Pulmonary artery endothelial cell (primary cell): ENCODE results near the gene NISCH. TPM values are rescaled to one million over a fixed set of nuclear protein-coding genes. Genes with fewer than 3 reads are reported as not detected.
A peak's percentile ranks its signal among the peaks of the same experiment; 100 is the strongest.
"Not testable (repeated sequence)": the region's sequence is repeated elsewhere in the genome, so short reads cannot be mapped to it uniquely, and the experiment has no call there.

Experiments used
- DNase-seq: peaks from one replicate; pipeline ENCODE4 v3.0.0-alpha.2; 2011; ENCODE audit warnings: low read depth, low spot score
- total RNA-seq: library from RNA; depleted of rRNA; stranded (reverse); fragments of >200 nt; gene quantifications from 2 replicates; pipeline ENCODE4 v1.2.3, GENCODE V29; 2014

The NISCH gene
- total RNA-seq, 1 donor from 2014 or later, result 57.2 TPM

DNA sequence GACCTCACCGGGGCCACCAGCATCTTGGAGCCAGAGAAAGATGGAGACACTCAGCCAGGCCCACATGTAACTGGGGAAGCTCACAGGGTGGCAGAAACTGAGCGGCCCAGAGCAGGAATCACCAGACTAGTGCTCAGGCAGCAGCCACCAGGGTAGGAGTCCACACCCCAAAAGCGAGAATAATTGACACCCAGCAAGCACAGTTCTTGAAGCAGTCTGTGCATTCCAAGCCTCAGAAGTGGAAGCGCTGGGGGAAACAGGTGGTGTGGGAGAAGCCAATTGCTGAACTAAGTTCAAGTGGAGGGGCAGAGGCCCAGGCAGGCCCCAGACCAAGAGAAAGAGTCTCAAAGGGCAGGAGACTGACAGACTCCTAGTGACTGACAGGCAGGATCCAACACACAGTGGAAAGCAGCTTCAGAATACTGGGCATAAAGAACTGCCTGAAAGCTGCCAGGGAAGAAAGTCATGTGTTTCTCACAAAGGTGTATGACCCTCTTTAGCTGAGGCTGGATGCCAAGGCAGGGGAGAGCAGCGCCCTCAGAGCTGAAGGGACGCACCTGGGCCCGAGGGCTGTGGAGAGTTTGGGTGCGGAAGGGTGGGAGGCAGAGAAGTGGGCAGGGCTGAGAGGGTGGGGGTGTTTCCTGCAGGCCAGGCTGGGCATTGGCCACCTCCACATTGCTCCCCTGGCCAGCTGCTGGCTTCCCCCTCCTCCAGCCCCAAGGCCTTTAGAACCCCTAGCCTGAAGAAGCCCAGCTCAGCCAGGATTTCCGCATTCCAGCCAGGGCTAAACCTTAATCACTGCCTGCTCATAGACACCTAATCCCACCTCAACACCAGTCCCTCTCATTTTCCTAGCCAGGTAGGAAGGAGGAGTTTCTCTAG is 70.5 kb downstream of the NISCH start:
- DNase-seq, result no peak

DNA sequence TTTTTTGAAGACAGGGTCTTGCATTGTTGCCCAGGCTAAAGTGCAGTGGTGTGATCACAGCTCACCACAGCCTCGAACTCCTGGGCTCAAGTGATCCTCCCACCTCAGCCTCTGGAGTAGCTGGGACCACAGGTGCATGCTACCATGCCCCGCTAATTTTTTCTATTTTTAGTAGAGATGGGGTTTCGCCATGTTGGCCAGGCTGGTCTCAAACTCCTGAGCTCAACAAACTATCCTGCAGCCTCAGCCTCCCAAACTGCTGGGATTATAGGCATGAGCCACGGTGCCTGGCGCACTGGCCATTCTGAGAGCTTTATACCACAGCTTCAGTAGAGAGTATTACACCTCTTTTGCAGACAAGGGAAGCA is 71.3 kb downstream of the NISCH start:
- DNase-seq, result not testable (repeated sequence)

- DNase-seq, result no peak
Measured at GRCh38 chr3:52527039-52527731, 71.8 kb downstream of the NISCH start.

DNA sequence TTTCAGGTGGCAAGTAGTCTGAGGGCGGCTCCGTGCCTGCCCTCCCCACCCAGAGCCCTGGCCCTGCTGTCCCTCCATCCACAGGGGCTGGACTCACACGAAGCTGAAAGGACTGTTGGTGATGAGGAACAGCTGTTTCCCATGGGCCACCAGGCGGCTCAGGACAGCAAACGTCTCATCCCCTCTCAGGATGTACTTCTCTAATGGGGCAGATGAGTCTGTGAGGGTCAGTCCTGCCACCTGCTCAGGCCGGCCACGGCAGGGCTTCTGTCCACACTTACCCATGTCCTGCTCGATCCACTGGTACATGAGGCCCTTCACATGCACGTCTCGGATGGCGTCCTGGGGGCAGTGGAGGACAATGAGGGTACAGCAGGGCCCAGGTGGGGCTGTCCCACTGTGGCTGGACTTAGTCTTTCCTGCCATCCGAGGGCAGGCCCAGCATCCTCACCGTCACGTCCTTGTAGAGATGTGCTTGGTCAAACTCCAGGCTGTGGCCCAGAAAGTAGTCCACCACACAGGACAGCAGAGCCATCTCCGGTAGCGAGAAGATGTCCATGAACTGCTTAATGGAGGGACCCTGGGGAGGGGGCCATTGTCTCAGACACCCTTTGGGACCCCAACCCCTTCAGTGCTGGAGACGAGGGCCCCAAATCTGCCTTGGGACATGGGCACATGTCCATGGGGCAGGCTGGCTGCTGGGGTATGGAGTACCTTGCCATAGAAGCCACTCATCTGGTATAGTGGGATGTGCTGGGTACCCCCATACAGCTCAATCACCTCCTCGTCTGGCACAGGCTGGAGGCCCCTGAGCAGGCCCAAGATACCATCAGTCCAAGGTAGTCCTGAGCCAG is 72.6 kb downstream of the NISCH start:
- DNase-seq, result no peak

GRCh38 chr3:52528586-52529375 is 73.4 kb downstream of the NISCH start:
- DNase-seq, result no peak

- no peak for DNase-seq
Measured at GRCh38 chr3:52529376-52530333, 74.3 kb downstream of the NISCH start.

DNA sequence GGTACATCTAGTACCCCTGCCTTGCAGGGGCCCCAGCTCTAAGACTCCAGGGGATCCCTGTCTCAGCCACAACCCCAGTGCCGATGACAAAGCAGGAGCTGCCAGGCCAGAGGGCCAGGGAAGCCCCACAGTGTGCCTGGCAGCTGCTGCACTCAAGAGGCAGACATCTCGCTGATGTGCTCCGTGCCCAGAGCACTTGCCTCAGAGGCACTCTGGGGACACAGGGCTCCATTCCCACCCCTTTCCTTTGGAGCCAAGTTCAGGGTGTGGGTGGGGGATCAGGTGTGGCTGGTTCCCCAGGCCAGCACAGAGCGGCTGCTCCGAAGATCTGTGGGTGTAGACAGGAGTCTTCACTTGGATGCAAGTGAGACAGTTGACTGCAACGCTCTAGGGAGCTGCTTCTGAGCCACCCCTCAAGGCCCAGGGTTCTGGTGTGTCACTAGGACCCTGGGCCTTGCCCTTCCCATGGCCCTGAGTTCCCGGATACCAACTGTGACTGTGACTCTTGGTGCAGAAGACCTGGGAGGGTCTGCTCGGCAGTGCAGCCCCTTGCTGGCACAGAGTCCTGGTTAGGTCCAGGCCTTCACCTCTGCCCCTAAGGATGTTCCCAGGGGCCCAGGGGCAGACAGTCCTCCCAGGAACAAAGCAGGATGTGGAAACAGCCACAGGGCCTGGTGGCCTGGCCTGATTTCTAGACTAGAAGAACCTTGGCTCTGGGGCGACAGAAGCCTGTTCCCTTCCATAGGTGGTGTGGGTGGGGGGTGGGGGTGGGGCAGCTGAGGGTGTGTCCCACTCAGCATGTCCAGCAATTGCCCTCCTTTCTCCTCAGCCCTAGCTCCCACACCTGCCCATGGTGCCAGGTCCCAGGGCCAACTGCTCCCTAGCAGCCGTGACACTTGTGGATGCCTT is 75.8 kb downstream of the NISCH start:
- no peak for DNase-seq

GRCh38 chr3:52531860-52532516 is 76.6 kb downstream of the NISCH start:
- no peak for DNase-seq

DNA sequence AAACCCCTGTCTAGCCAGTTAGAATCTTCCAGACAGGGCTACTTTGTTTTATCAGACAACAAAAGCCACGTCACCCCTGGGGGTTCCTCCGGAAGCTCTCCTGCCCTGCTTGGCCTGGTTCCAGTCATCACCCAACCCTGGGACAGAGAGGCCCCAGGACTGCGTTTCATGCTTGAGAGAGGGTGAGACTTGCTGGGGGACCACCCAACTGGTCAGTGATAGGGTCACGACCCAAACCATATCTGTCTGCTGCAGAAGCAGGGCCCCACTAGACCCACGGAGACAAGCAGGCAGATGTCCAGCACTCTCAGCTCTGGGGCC is 77.1 kb downstream of the NISCH start:
- DNase-seq, result peak; percentile 35

- DNase-seq, result no peak
Measured at GRCh38 chr3:52532838-52533622, 77.6 kb downstream of the NISCH start.

DNA sequence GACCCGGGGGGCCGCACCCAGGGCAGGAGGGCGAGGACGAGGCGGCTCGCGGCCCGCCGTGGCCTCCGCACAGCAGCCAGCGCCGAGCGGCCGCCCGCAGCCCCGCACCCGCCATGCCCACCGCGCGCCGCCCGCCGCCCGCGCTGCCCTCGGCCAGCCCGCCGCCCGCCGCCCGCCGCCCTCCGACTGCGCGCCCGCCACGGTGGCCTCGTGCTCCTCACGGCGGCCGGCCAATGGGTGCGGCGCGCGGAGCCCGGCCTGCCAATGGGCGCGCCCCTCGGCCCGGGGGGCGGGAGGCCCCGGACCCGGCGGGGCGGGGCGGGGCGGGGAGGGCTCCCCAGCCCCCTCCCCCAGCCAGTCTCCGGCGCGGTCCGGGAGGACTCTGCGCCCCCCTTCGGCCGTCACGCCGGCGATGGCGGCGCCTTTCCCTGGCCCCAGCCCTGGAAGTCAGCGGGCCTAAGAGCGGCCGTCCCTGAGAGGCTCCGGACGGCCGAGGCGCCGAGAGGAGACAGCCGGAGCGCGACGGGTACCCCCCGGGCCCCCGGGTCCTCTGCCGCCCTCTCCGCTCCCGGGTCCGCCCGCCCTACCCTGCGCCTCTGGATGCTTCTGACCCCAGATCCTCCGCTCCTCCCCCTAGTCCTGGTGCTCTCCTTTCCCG is 78.3 kb downstream of the NISCH start, which contains the start of gene NT5DC2:
Gene NT5DC2, minus strand, starts transcription at position 235 of the 658 bp plus-strand sequence. Its CDS starts 120 bp downstream, at position 115.
- no peak for DNase-seq

- DNase-seq, result no peak
Measured at GRCh38 chr3:52534281-52535183, 79.1 kb downstream of the NISCH start.

DNA sequence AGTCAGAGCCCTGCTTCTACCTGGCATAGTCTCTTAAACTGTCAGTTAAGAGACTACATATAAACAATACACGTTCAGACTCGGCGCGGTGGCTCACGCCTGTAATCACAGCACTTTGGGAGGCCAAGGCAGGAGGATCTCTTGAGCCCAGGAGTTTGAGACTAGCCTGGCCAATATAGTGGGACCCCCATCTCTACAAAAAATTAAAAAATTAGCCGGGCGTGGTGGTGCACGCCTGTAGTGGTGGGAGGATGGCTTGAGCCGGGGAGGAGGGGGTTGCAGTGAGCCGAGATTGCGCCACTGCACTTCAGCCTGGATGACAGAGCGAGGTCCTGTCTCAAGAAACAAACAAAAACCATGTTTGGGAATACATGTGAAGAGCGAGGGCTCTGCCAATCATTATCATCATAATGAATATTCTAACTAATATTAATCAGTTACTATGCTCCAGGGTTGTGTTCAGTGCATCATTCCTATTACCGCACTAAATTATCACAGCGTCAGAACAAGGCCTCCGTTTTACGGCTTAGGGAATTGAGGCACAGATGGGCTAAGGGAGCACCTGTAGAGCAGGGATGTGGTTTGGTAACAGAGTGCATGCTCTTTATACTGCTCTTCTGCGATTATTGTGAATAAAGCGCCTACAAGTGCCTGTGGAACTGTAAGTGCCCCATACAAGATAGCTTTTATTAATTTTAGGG is 80.2 kb downstream of the NISCH start:
- DNase-seq, result no peak

DNA sequence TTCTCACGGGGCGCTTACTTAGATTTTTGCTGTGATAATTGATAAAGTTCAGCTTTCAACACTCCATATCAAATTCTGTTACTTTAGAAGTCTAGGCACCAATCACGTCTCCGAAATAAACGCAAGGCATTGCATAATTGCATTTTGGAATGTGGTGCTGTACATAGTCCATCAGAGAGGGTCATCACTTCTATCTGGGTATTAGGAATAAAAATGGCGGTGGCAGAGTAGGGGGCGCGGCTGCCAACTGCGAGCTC is 80.6 kb downstream of the NISCH start:
- no peak for DNase-seq

DNA sequence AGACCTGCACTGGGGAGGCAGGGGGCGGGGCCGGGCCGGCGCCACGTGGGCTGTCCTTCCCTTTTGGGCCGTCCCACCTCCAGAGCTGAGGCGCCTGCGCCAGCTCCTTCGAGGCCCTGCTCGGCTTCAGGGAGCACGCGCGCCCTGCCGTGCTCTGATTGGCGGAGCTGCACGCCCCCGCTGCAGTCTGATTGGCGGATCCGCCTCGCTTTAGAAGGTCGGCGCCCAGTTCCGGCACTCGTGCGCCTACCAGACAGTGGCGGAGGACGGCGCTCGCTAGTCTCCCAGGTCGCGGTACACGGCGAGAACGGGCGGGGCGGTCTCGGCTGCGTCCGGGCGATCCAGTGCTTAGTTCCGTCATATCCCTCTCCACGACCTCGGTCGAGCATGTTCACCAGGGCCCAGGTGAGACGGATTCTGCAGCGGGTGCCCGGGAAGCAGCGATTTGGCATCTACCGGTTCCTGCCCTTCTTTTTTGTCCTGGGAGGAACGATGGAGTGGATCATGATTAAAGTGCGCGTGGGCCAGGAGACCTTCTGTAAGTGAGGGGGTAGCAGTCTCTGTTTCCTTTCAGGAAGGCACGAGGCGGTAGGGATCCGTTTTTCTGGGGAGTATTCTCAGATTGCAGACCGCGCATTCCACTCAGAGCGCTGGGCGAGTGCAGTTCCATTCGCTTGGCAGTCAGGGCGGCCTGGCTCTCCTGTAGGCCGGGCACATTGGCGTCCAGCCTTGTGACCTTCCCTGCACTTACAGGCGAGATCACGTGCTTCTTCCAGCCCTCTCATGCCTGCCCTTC is 81.2 kb downstream of the NISCH start, which contains the start of gene UQCC5:
Gene UQCC5, plus strand, starts transcription at position 237 of the 796 bp plus-strand sequence. Its CDS starts 151 bp downstream, at position 388.
- DNase-seq, result peak; percentile 96
